VCaP (cell line): ENCODE results near the gene MOGAT2.

Experiments used
- H3K27ac ChIP-seq: fragments of 450-650 bp; 2 replicates; pipeline ENCODE4 v1.5.1; 2017
- TF ChIP-seq, protein P1 (sequence below): fragments of 450-650 bp; conservative IDR thresholded peaks from 2 replicates; pipeline ENCODE4 v1.5.1; 2017; ENCODE audit warnings: mild to moderate bottlenecking, moderate library complexity

MOGAT2 gene

DNA sequence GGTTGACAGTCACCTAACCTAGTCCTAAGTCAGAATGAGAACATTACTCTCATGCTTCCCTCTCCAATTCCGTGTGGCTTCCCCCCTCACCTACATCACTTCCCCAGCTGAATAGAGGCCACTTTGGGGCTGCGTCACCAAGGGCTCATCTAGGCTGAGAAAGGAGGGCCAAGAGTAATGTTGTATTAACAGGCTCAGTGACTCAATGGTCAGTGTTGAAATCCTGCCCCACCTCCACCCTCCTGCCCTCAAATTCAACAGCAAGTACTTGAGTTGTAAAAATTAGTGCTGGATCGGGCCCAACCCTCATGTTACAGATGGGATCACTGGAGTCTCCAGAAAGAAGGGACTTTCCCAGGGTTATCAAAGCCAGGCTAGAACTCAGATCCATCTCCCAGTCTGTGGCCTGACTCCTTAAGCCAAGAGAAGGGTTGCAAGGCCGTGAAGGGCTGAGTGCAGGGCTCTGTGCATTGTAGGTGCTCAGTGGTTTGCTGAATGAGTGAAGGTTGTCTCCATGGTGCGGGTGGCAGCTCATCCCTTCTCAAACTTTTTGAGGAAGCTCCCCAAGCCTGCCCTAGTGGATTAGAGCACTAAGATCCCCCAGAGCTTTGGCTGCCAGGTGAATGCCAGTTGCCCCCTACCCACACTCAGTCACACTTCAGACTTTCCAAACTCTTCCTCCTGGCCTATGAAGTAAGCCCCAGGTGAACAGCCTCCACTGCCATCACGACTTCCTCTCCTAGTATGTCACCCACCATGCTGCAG lies 54.2 kb downstream of the MOGAT2 start:
- TF ChIP-seq, protein P1, sequence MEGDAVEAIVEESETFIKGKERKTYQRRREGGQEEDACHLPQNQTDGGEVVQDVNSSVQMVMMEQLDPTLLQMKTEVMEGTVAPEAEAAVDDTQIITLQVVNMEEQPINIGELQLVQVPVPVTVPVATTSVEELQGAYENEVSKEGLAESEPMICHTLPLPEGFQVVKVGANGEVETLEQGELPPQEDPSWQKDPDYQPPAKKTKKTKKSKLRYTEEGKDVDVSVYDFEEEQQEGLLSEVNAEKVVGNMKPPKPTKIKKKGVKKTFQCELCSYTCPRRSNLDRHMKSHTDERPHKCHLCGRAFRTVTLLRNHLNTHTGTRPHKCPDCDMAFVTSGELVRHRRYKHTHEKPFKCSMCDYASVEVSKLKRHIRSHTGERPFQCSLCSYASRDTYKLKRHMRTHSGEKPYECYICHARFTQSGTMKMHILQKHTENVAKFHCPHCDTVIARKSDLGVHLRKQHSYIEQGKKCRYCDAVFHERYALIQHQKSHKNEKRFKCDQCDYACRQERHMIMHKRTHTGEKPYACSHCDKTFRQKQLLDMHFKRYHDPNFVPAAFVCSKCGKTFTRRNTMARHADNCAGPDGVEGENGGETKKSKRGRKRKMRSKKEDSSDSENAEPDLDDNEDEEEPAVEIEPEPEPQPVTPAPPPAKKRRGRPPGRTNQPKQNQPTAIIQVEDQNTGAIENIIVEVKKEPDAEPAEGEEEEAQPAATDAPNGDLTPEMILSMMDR: no peak
- H3K27ac ChIP-seq: no peak overlapping the region

DNA sequence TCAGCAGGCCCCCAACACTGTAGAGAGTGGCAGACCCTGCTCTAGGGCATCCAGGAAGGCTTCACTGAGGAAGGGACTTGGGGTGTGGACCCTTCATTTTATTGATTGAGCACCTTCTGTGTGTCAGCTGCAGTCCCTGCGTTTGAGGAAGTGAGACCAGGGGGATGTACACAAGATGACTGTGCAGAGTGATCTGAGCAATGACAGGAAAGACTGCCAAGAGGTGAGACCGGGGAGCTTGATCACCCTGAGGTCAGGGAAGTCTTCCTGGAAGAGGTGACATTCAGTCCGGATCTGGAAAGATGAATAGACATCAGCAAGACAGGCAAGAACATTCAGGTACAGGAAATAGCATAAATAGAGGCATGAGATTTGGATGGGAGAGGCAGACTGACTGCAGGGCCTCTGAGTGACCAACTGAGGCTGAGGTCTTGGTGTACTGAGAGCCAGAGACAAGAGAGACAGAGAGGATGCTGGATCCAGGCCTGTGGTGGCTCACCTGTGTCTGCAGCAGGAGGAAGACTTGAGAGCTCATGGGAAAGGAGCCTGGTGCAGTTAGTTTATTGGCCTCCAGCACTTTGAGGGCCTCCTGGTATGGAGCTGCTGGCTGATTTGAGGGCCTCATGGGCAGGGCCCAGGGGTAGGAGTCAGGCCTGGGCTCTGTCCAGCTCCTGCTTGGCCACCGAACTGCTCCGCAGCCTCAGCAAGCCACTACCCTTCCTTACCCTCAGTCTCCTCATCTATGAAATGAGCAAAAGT lies 56.1 kb downstream of the MOGAT2 start:
- no peak overlapping the region for H3K27ac ChIP-seq
- TF ChIP-seq, protein P1: no peak

DNA sequence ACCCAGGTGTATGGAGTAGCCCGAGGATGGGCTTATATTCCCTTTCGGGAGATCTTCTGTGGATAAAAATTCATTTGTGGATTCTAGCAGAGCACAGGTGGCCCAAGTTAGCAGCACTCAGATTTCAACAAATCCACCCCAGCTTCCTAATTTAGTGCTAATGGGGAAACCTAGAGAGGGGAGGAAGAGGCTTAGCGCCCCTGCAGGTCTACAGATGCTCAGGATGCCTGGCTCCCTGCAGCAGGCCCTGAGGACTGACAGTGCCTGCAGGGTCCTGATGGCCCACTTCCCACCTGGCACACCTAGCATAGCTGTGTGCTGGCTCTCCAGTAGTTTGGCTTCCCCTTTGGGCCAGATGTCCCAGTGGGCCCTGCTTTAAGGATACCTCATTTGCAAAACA lies 57.4 kb downstream of the MOGAT2 start:
- H3K27ac ChIP-seq: no peak overlapping the region
- TF ChIP-seq, protein P1: no peak

DNA sequence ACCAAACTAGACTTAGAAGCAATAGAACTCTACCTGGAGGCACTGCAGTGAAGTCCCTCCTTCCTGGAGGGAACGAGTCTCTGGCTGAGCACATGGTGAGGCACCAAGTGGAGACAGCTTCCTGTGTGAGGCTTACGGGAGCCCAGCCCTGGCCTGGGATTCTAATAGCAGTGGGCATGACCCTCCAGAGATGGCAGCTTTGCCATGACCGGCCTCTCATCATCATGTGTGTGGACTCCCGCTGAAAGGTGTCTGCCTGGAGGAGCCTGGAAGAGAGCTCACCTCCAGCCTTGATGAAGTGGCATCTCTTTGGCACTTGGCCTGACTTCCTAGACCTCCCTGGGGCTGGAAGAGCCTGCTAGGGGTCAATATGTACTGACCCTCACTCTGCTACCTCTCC lies 58.9 kb downstream of the MOGAT2 start:
- TF ChIP-seq, protein P1: no peak

DNA sequence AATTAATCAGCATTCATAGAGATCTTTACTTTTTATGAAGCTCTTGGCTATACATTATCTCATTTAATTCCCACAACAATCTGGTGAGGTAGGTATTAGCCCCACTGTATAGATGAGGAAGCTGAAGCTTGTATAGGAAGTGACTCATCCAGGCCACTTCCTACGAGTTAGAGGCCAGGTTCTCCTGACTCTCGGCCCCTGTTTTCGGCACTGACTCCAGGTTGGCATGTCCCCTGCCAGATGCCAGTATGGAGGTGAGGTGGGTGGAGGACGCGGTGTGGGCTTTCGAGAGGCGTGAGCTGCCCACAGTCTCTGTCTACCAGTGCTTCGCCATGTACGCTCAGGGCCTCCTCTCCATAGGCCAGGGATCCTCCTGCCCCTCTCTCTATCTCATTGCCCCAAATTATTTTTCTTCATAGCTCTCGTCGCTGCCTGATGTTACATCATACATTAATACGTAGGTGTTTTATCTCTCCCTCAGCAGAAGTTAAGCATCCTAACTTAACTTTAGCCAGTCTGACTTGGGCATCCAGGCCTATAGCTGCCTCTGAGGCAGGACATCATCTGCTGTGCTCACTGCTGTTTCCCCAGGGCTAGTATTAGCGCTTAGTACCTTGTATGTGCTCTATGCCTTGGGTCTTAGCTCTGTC lies 59.9 kb downstream of the MOGAT2 start:
- H3K27ac ChIP-seq: no peak overlapping the region
- TF ChIP-seq, protein P1: no peak

More for the DNA sequence above, 58.9 kb downstream of the MOGAT2 start:
- H3K27ac ChIP-seq: no peak overlapping the region

DNA sequence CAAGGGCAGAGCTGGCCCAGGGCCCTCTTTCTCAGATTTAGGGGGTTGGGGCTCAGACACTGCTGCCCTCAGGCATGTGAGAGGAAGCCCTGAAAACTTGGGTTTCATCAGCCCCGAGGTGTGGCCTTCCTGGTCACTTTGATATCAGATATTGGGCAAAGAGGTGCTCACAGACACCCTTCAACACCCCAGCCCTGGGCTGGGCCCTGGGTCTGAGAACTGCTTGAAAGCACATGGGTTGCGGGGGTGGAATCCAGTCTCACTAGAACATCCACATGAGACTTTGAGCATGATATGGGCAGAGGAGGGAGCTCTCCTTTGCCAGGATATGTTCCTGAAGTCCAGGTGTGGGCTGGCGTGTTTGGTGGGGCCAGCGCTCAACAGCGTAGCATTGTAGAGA lies 61.3 kb downstream of the MOGAT2 start:
- no peak overlapping the region for H3K27ac ChIP-seq
- TF ChIP-seq, protein P1: no peak

DNA sequence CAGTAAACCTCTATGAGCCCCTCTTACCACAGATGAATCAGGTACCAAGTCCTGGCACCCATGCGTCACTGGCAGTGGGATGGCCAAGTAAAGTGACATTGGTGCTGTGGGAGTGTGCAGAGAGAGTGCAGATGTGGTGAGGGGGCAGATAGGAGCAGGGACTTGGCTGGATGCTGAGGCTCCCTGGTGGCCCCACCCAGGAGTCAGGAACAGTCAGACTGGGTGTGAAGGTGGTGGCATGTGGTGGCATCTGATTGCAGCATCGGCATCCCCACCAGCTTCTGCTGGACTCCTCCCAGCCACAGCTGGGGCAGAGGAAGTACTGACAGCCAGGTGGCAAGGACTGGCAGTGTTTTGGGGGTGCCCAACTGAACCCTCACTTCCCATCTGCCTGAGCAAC lies 62.3 kb downstream of the MOGAT2 start:
- TF ChIP-seq, protein P1: no peak
- no peak overlapping the region for H3K27ac ChIP-seq
